NCI-H226 (cell line): ENCODE measurements around the gene SMARCAL1.

Experiments
- DNase-seq: peaks from one replicate; pipeline ENCODE4 v3.0.0-alpha.2; 2015

SMARCAL1 gene

DNA sequence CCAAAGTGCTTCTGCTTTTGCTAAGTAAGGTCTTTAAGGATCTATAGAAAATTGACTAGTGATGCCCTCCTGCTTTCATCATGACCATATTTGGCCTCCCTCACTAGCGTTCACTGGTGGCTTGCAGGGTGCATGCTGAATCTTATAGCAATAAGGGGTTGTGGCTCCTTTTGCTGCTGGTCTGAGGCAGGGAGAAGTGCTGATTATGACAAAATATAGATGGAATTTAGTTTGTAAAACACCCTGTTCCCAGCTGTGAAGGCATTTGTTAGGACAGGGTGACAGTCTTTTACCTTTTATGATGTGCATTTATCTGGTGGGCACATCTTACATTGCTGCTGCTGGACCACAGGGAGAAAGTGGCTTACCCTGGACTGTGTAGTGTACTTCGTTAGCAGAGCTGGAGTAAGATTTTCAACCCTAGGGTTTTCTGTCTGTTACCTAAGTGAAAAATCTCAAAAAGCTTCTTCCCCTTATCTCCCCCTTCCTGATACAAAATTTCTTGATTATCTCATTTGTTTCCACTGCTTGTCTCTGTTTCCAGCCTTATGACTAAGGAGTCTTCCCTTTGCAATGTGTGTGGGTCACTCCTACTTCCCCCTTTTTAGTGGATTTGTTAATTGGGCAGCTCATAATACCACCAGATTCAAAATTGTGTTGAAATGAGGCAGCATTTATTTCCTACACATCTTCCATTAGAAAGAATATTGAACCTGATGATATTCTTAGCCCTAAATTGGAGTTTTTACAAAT is 65.2 kb downstream of the SMARCAL1 start:
- DNase-seq, result peak; percentile 11

DNA sequence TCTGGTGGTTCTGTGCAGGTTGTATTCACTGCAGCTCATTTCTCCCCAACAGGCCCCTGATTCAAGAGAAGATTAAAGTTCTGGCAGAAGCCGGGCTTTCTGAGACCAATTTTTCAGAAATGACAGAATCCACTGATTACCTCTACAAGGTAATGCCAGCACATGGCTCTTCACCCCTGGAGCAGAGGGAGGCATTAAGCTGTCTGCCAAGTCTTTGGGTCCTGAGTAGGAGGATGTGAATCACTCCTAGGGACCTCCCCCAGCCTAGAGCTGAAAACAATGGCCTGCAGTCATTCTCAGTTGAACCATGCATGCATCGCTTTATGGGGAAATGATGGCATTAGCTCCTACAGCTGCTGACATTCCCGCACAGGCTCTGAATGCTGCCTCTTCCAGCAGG is 65.9 kb downstream of the SMARCAL1 start:
- DNase-seq, result peak; percentile 71

DNA sequence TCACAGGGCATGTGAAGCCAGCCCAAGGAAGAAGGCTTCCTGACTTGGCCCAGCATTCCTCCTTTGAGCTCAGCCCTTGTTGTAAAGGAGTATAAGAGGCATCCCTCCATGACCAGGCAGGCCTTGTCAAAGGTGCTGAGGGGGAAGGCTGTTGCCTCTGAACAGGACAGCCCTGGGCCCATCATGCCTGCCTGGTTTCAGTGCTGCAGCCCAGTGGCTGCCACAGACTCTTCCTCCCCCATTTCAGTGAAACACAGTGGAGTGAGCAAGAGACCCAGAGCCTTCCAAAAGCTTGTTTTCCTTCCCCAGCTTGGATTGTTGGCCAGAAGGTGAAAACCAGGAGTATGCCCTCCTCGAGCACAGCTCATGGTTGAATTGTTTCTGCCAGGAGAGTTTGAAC is 66.5 kb downstream of the SMARCAL1 start:
- DNase-seq, result no peak

DNA sequence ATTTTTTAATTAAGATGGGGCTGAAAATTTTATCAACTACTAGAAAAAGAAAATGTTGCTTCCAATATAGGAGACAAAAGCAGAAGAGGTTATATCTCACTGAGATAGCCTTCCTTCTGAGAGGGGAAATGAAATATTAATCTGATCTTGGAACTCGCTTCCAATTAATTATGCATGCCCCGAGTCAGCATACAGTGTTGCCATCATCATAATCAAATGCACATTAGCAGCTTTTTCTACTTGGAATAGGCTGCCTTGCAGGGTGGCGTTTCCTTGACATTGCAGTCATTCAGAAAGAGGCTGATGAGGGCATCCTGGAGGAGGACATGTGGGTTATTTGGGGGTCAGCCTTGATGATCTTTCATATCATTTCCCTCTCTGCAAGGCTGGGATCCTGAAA is 67.9 kb downstream of the SMARCAL1 start:
- no peak for DNase-seq

DNA sequence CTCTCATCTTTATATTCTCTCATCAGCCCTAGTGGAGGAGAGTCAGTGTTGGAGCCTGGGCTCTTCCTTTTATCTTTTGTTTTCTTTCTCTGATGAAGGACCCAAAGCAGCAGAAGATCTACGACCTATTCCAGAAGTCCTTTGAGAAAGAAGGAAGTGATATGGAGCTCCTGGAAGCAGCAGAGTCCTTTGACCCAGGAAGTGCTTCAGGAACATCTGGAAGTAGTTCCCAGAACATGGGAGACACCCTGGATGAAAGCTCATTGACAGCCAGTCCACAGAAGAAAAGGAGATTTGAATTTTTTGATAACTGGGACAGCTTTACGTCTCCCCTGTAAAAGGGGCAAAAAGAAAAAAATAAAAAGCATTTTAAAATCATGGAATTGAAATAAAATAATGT is 70.4 kb downstream of the SMARCAL1 start:
- no peak for DNase-seq

GRCh38 chr2:216485237-216485636 is 73.0 kb downstream of the SMARCAL1 start:
- no peak for DNase-seq

GRCh38 chr2:216485745-216486144 is 73.5 kb downstream of the SMARCAL1 start:
- no peak for DNase-seq

GRCh38 chr2:216486271-216486670 is 74.0 kb downstream of the SMARCAL1 start:
- DNase-seq, result no peak

- DNase-seq, result no peak
These were observed 74.4 kb downstream of the SMARCAL1 start for GRCh38 chr2:216486708-216487107.

DNA sequence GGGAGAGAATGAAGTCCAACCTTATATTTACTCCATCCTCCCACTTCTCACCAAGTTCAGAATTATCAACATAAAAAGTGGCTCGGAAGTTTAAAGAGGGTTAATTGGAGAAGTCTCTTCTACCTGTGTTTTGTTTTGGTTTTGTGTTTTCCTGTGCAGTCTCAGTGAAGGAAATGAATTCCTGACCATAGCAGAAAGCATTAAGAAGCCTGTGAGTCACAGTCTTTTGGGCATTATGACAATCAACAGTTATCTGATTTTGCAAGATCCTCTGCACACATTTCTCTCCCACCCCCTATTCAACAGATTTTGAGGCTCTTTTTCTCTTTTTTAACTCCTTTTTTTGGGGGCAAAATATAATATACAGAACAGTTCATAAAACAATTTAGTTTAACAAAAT is 77.8 kb downstream of the SMARCAL1 start:
- DNase-seq, result peak; percentile 17

- no peak for DNase-seq
These were observed 79.7 kb downstream of the SMARCAL1 start for GRCh38 chr2:216491793-216492596.

- peak; percentile 89 for DNase-seq
These were observed 80.5 kb downstream of the SMARCAL1 start for GRCh38 chr2:216492597-216493333.

GRCh38 chr2:216493334-216493685 is 81.0 kb downstream of the SMARCAL1 start:
- no peak for DNase-seq

DNA sequence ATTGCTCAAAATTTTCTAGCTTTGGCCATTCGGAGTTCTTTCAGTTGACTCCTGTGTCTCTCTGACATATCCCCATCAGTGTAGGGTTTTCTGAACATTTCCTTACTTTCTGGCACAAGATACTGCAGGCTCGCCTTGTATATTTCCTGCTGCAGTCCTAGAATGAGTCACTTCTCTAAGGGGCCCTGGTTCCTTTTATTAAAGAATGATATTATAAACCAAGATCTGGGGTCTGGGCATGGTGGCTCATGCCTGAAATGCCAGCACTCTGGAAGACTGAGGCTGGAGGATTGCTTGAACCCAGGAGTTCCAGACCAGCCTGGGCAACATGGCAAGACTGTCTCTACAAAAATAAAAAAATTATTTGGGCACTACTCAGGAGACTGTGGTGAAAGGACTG is 83.4 kb downstream of the SMARCAL1 start:
- DNase-seq, result no peak

- no peak for DNase-seq
These were observed 85.2 kb downstream of the SMARCAL1 start for GRCh38 chr2:216497382-216498069.

DNA sequence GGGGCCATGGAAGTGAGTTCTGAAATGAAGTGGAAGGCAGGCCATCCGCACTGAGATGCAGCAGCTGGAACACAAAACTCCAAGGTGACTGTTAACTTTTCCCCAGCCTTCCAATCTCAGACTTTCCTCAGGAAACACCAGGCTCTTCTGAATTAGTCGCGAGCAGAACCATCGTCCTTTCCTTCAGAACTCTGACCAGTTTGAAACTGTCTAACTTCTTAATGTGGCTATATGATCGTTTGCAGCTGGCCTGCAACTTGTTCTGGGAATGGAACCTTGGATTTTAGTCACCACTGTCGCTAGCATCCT is 85.7 kb downstream of the SMARCAL1 start:
- no peak for DNase-seq

GRCh38 chr2:216498379-216499352 is 86.4 kb downstream of the SMARCAL1 start, which contains the start of gene RPL37A:
TSS of gene RPL37A (plus strand) at chr2:216498844. CDS start at chr2:216498875, 31 bp downstream.
- peak; percentile 72 for DNase-seq

- no peak for DNase-seq
These were observed 87.4 kb downstream of the SMARCAL1 start for GRCh38 chr2:216499641-216500218.

DNA sequence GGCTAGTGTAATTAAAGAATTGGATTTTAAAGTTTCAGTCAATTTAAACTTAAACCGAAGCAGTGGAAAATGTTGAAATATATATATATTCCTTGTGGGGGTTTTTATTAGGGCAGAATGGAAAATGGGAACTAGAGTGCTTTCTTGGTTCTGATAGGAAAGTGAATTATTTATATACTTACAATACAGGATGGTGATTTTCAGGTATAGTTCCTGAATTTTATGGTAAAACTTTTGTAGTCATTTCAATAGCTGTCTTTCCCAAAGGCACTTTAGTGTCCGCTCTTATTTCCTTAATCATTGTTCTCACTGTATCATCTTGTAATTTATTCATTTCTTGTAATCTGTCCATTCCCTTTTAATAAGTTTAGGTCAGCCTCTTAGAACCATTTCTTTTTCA is 88.3 kb downstream of the SMARCAL1 start:
- DNase-seq, result no peak

- no peak for DNase-seq
These were observed 89.6 kb downstream of the SMARCAL1 start for GRCh38 chr2:216501854-216502253.

- DNase-seq, result no peak
These were observed 90.3 kb downstream of the SMARCAL1 start for GRCh38 chr2:216502381-216503158.
